ENCODE data around the gene FKBP1A. TPM values are rescaled to one million over a fixed set of nuclear protein-coding genes. Genes with fewer than 3 reads are reported as not detected.

Gene FKBP1A
- total and polyA plus RNA-seq, 10 of the 15 experiments (the other 5 are each of a cell fraction or from before 2014, with no cell fraction given), result 103 to 687 (median 254) TPM

DNA sequence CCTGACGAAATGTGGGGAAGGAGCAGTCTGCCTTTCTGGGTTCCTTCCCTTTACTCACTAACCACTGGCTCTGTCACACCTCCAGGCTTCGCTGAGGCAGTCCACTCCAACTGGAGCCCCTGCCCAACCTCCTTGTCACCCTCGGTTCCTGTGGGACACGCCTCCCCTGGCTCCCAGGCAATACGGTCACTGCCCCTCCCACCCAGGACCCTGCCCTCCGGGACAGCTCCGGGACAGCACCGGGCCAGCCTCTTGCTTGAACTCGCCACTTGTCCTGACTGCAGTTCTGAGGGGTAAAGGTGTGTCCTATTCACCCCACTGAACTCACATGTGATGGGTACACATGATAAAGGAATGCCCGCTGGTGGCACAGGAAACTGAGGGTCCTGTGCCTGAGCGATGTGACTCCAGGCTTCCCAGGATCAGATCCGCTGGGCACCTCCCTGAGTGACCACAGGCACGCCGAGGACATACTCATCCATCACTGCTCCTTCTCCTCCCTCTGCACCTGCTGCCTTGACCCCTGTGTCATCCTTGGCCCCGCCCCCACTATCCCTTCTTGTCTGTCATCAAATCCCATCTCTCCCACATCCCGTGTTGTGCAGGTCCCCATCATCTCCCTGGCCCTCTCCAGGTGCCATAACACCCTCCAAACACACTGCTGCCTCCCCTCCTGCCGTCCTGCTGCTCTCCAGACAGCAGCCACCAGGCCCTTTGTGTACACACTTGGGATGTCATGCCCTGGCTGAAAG, 71.8 kb downstream of the FKBP1A start (continued):
- TF ChIP-seq MEF2B (IDR thresholded peaks at IDR 0.05; ENCODE audit: partially characterized antibody, poor library complexity, severe bottlenecking) (no peak), IRF4 (IDR thresholded peaks at IDR 0.05; ENCODE audit: low read depth, low read length) (no peak), TCF7 (IDR thresholded peaks at IDR 0.05; ENCODE audit: borderline replicate concordance) (no peak)
- TF ChIP-seq, protein P1, sequence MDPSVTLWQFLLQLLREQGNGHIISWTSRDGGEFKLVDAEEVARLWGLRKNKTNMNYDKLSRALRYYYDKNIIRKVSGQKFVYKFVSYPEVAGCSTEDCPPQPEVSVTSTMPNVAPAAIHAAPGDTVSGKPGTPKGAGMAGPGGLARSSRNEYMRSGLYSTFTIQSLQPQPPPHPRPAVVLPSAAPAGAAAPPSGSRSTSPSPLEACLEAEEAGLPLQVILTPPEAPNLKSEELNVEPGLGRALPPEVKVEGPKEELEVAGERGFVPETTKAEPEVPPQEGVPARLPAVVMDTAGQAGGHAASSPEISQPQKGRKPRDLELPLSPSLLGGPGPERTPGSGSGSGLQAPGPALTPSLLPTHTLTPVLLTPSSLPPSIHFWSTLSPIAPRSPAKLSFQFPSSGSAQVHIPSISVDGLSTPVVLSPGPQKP (IDR thresholded peaks at IDR 0.05; ENCODE audit: low read depth, low read length), result no peak

DNA sequence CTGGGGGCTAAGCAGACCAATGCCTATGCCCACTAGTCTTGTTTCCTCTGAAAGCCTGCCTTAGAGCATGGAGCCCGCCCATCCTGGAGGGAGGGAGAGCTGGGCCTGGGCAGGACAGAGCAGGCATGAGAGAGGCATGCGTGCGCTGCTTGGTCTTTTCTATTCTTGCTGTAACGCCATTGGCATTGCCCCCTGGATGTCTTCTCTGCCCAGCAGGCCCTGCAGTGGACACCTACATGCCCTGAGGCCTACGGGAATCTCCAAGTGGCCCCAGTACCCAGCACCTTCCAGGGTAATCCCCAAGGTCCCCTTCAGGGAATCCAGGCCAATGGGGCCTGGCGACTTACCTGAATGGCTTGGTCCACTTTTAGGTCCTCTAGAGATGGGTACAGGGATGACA, 72.8 kb downstream of the FKBP1A start:
- Histone ChIP-seq H3K36me3 (ENCODE audit: control insufficient read depth in 2 of 2, insufficient read depth in 2 of 2, low read length in 1 of 2) (no peaks in the 10 kb centered on the region), H3K4me1 (ENCODE audit: control insufficient read depth, insufficient read depth, low read length) (peaks cover 10% of the 10 kb centered on the region), H3K79me2 (ENCODE audit: control insufficient read depth, insufficient read depth, low read length) (no peaks in the 10 kb centered on the region), H3K9ac (ENCODE audit: control insufficient read depth, insufficient read depth, low read length) (no peak overlapping the region), H3K27me3 (replicated peaks in 1 of 2; ENCODE audit: control insufficient read depth in 2 of 2, insufficient read depth in 2 of 2, low read length in 1 of 2) (no peaks in the 10 kb centered on the region), H3K9me3 (replicated peaks; ENCODE audit: control insufficient read depth, insufficient read depth, low read length) (no peaks in the 10 kb centered on the region; the same call in 2 of the 3 replicates), H3K4me2 (ENCODE audit: control insufficient read depth, insufficient read depth) (no peak overlapping the region), H2AFZ (ENCODE audit: control insufficient read depth, low read depth, low read length) (no peak overlapping the region), H3K4me3 (no peak overlapping the region), H4K20me1 (ENCODE audit: control insufficient read depth, insufficient read depth) (no peaks in the 10 kb centered on the region), H3K27ac (ENCODE audit: control insufficient read depth, insufficient read depth) (no peak overlapping the region)
- ATAC-seq (no peak), FAIRE-seq (no peak), DNase-seq (ENCODE audit: low read depth, low spot score) (no peak)
- intact Hi-C loops (cut with micrococcal nuclease; ENCODE audit: unreplicated experiment) (no loop called here), in situ Hi-C loops (cut with MboI) (no loop called here)
- POLR2A ChIA-PET, result no interaction called here
- CTCF ChIA-PET, result interaction anchor here (1.3 to 2.2 kb wide), 2 partner anchors 117 to 187 kb away, joined by 3 to 8 read pairs; no protein-coding TSS in a partner anchor
- WGBS (ENCODE audit: insufficient coverage, insufficient replicate concordance, low lambda C conversion rate, missing lambda C conversion rate), result 63% methylated on average over 6 of the region's 6 CpGs
- no TSS peak for BruUV-seq (replicated peaks)
- SMC1A ChIA-PET (ENCODE audit: uncharacterized antibody, unreplicated experiment), result interaction anchor here (1.0 to 1.6 kb wide), 2 partner anchors 42 to 78 kb away, joined by 3 read pairs; no protein-coding TSS in a partner anchor
- TF ChIP-seq EGR1 (IDR thresholded peaks at IDR 0.05; ENCODE audit: borderline replicate concordance in 1 of 2, low read depth in 2 of 2, low read length in 2 of 2) (no peak), MXI1 (IDR thresholded peaks at IDR 0.05; ENCODE audit: low read depth, low read length) (no peak), TCF7 (IDR thresholded peaks at IDR 0.05; ENCODE audit: borderline replicate concordance) (no peak), IRF4 (IDR thresholded peaks at IDR 0.05; ENCODE audit: low read depth, low read length) (no peak), NBN (IDR thresholded peaks at IDR 0.05) (no peak), ZNF622 (IDR thresholded peaks at IDR 0.05) (no peak), ZNF24 (IDR thresholded peaks at IDR 0.05) (no peak), SIN3A (IDR thresholded peaks at IDR 0.05; ENCODE audit: low read depth, low read length) (no peak), CEBPB (IDR thresholded peaks at IDR 0.05; ENCODE audit: borderline replicate concordance in 1 of 2, low read depth in 2 of 2, low read length in 2 of 2) (no peak), BMI1 (IDR thresholded peaks at IDR 0.05; ENCODE audit: borderline replicate concordance) (no peak)
- TF ChIP-seq, protein P2, sequence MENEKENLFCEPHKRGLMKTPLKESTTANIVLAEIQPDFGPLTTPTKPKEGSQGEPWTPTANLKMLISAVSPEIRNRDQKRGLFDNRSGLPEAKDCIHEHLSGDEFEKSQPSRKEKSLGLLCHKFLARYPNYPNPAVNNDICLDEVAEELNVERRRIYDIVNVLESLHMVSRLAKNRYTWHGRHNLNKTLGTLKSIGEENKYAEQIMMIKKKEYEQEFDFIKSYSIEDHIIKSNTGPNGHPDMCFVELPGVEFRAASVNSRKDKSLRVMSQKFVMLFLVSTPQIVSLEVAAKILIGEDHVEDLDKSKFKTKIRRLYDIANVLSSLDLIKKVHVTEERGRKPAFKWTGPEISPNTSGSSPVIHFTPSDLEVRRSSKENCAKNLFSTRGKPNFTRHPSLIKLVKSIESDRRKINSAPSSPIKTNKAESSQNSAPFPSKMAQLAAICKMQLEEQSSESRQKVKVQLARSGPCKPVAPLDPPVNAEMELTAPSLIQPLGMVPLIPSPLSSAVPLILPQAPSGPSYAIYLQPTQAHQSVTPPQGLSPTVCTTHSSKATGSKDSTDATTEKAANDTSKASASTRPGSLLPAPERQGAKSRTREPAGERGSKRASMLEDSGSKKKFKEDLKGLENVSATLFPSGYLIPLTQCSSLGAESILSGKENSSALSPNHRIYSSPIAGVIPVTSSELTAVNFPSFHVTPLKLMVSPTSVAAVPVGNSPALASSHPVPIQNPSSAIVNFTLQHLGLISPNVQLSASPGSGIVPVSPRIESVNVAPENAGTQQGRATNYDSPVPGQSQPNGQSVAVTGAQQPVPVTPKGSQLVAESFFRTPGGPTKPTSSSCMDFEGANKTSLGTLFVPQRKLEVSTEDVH (IDR thresholded peaks at IDR 0.05; ENCODE audit: low read depth, partially characterized antibody), result no peak
- RAD21 ChIA-PET (ENCODE audit: unreplicated experiment), result no interaction called here

Data from GM12878 (cell line).